Aorta (tissue), 5 donors: ENCODE results near the gene UBQLNL. TPM values are rescaled to one million over a fixed set of nuclear protein-coding genes. Genes with fewer than 3 reads are reported as not detected.

Experiments
- ATAC-seq: fragments of 200-7000 bp; cut with Tn5 transposase; one replicate; pipeline ENCODE4 v1.9.1; 2022; ENCODE audit warnings: moderate library complexity; ENCODE audit not compliant: low FRiP score
- DNase-seq, 2 donors: peaks; one replicate each; pipeline ENCODE4 v3.0.0-alpha.2; 2020
- H3K27ac ChIP-seq, 2 donors: one replicate each; pipeline ENCODE4 v1.5.1; 2013; ENCODE audit warnings: low read length in 2 of 2, mild to moderate bottlenecking in 2 of 2, moderate library complexity in 2 of 2, control low read depth in 1 of 2, inconsistent platforms in 1 of 2, low read depth in 1 of 2
- H3K27me3 ChIP-seq, 2 donors: one replicate each; pipeline ENCODE4 v1.6.1; 2013; ENCODE audit warnings: control low read depth in 1 of 2, low read length in 1 of 2, mild to moderate bottlenecking in 1 of 2, moderate library complexity in 1 of 2; ENCODE audit not compliant: insufficient read depth in 2 of 2, control insufficient read depth in 1 of 2
- H3K36me3 ChIP-seq, 2 donors: one replicate each; pipeline ENCODE4 v1.6.1; 2013; ENCODE audit warnings: control low read depth in 1 of 2, low read length in 1 of 2, mild to moderate bottlenecking in 1 of 2; ENCODE audit not compliant: insufficient read depth in 2 of 2, control insufficient read depth in 1 of 2
- H3K4me1 ChIP-seq, 2 donors: one replicate each; pipeline ENCODE4 v1.6.1; 2013; ENCODE audit warnings: low read length in 2 of 2, control low read depth in 1 of 2, mild to moderate bottlenecking in 1 of 2, moderate library complexity in 1 of 2; ENCODE audit not compliant: insufficient read depth in 2 of 2, control insufficient read depth in 1 of 2
- H3K4me3 ChIP-seq, 2 donors: one replicate each; pipeline ENCODE4 v1.5.1; 2013; ENCODE audit warnings: low read length in 2 of 2, control low read depth in 1 of 2, mild to moderate bottlenecking in 1 of 2
- H3K9me3 ChIP-seq: one replicate; pipeline ENCODE4 v1.6.1; 2013; ENCODE audit warnings: mild to moderate bottlenecking, low read length; ENCODE audit not compliant: control insufficient read depth
- WGBS, 2 donors: extraction: QIAGEN DNeasy Blood & Tissue Kit; methylation state at CpG; one replicate each; pipeline ENCODE4 v1.1.7; 2013; 5-methylcytosine and 5-hydroxymethylcytosine counted together
- intact Hi-C, 2 donors: fragments of 100-400 bp; cut with DNase I; formaldehyde crosslinking; loops; one replicate each; pipeline versions ENCODE4 v1.14.2 to v1.15.0; 2022
- long read RNA-seq, 2 donors: library from polyadenylated mRNA; unstranded; transcript quantifications; one replicate each; pipeline ENCODE4 v2.0.0, GENCODE V29; 2020 to 2021
- polyA plus RNA-seq, 2 donors: library from polyadenylated mRNA; stranded (reverse); fragments of 200-250 nt; gene quantifications; one replicate each; pipeline ENCODE4 v1.2.3, GENCODE V29; 2013
- total RNA-seq, 2 donors: library from RNA; stranded (reverse); fragmentation: NEBNext Ultra II Directional; extraction: Animal tissue kit (Norgen Biotek cat#: 25700); gene quantifications; one replicate each; pipeline ENCODE4 v1.2.1, GENCODE V29; 2021
- donor health status: healthy with polysubstance abuse.
- donor health status: Bipolar disorder and iron deficiency.
- donor health status: DM: no; HTN: no; CAD: no.
- donor health status: DM: no; HTN: no; CAD: no.
- donor health status: DM: yes; HTN: yes; CAD: no.

The UBQLNL gene, protein sequence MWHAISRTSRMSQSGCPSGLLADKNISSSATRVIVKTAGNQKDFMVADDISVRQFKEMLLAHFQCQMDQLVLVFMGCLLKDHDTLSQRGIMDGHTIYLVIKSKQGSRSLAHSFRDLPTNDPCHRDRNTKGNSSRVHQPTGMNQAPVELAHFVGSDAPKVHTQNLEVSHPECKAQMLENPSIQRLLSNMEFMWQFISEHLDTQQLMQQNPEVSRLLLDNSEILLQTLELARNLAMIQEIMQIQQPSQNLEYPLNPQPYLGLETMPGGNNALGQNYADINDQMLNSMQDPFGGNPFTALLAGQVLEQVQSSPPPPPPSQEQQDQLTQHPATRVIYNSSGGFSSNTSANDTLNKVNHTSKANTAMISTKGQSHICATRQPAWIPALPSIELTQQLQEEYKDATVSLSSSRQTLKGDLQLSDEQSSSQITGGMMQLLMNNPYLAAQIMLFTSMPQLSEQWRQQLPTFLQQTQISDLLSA
- total RNA-seq = 1 to 10 TPM in 1 of 2 donors, under 1 TPM in 1; 0.88 to 1.3 TPM
- 1 to 10 TPM in 1 of 2 donors, not detected in 1; 1.6 TPM for polyA plus RNA-seq
- long read RNA-seq, donor 1, partial matches to known transcripts = 0 of 1 reads
- long read RNA-seq, donor 1, other reads (novel, unspliced or antisense) = 0 of 1 reads
- long read RNA-seq, donor 2 = 0 reads

DNA sequence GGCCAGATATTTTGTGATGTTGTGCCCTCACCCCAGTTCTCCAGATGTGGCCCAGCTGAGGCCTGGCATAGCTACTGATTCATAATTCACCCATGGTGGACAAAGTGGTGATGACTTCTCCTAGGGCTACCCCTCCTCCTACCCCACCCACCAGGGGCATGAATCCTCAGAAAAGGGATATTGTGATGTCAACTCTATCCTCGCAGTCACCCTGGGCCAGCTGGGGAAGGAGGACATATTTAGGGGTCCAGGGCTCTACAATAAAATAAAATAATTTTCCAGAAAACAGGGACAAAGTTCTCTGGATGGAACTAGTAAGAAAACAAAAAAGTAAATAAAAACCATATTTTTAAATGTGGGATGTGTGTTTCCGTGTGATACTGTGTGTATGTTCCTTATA lies at the start of gene UBQLNL:
Gene UBQLNL (minus strand): TSS at position 101 of the 400 bp plus-strand sequence. CDS start 258 bp downstream, outside the sequence.
- Histone ChIP-seq H3K27ac (no peak within 1 kb of the TSS), H3K36me3 (no peaks in the 10 kb centered on the region), H3K27me3 (no peaks in the 10 kb centered on the region), H3K9me3 (no peaks in the 10 kb centered on the region), H3K4me1 (no peaks in the 10 kb centered on the region), H3K4me3 (no peak within 1 kb of the TSS)
- DNase-seq (no peak), ATAC-seq (no peak)
- intact Hi-C loops = no loop called here
- WGBS, 2 donors = 95 to 96% methylated on average over 2 of the region's 2 CpGs

DNA sequence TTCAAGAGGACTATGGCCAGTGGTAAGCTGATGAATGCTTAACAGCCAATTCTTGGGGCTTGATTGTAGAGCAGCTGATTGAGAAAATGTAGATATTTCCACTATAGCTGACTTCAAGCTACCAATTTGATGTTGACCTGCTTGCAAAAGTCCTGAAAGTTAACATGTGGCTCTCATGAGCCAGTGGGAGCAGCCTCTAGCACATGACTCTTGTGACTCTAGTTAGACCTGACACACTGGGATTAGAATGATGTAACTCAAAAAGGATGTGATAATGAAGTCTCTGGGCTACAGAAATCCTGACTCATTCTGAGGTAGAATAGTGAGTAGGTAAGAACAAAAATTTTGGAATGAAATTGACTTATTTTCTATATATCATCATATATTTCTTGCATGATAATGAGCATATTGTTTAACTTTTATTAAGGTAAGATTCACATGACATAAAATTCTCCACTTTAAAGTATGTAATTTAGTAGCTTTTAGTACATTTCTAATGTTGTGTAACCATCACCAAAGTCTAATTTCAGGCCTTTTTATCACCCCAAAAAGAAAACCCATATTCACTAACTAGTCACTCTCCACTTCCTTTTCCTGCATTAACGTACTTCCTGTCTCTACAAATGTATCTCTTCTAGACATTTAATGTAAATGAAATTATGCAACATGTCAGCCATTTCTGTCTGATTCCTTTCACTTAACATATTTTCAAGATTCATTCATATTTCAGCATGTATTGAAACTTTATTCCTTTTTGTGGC lies 47.9 kb upstream of the UBQLNL start:
- ATAC-seq = no peak
- WGBS, 2 donors = 90 to 93% methylated on average over 1 of the region's 1 CpG

DNA sequence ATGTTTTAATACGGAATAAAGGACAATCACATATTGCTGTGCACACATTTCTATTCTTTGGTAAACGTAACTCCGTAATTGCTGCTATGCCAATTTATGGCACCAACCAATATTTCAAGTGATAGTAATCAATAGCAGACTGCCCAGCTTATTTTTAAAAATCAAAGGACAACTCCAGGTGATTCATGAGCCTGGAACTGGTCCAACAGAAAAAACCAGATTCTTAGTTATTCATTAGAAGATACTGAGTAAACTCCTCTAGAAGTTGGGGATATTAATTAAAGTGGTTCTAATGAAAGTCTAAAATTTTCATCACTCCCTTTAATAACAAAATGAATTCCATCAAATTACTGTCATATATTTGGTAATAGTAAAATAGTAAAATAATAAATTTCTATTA lies 41.3 kb upstream of the UBQLNL start:
- H3K9me3 ChIP-seq = no peaks in the 10 kb centered on the region
- H3K27ac ChIP-seq = no peak overlapping the region
- intact Hi-C loops = no loop called here
- no peak overlapping the region for H3K4me3 ChIP-seq
- H3K4me1 ChIP-seq = no peaks in the 10 kb centered on the region
- ATAC-seq = no peak
- no peaks in the 10 kb centered on the region for H3K36me3 ChIP-seq
- DNase-seq = no peak
- peaks cover 0 to 1% of the 10 kb centered on the region in 2 donors for H3K27me3 ChIP-seq
- WGBS, 2 donors = 57 to 58% methylated on average over 3 of the region's 3 CpGs

More for the DNA sequence above, 47.9 kb upstream of the UBQLNL start:
- H3K4me1 ChIP-seq = no peaks in the 10 kb centered on the region
- no peak overlapping the region for H3K27ac ChIP-seq
- no peaks in the 10 kb centered on the region for H3K27me3 ChIP-seq
- no peak for DNase-seq
- intact Hi-C loops = no loop called here
- H3K9me3 ChIP-seq = no peaks in the 10 kb centered on the region
- no peaks in the 10 kb centered on the region for H3K36me3 ChIP-seq
- no peak overlapping the region for H3K4me3 ChIP-seq

DNA sequence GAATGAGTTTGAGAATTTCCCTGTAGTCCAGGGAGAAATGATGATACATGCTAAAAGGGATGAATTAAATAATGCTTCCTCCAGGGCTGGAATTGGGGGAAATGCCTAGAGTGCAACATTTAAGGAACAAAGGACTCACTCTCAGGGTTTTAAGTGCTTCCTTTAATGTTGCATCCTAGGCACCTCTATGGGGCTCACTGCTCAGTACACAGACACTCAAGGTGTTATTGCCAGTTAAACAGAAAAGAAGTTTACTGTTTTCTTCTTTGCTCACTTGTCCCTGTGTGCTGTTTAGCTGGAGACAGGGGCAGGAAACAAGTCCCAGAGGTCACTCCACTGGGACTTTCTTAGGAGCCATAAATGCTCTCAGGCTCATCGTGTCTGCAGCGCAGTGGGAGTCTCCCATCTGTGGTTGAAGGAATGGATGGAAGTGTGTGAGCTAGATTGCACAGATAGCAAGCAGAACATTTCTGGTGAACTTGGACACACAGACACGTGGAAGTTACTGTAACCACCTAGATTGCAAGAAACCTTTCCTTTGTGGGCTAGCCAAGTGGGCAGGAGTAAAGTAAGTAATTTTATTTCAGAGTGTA lies 40.2 kb upstream of the UBQLNL start:
- 61 to 68% methylated on average over 3 of the region's 3 CpGs for WGBS, 2 donors
- ATAC-seq (no peak), DNase-seq (no peak)
- no peak overlapping the region for H3K27ac ChIP-seq
- intact Hi-C loops = no loop called here
- no peak overlapping the region for H3K4me3 ChIP-seq
- no peaks in the 10 kb centered on the region for H3K36me3 ChIP-seq
- H3K27me3 ChIP-seq = peaks cover 0 to 1% of the 10 kb centered on the region in 2 donors
- H3K9me3 ChIP-seq = no peaks in the 10 kb centered on the region
- no peaks in the 10 kb centered on the region for H3K4me1 ChIP-seq

DNA sequence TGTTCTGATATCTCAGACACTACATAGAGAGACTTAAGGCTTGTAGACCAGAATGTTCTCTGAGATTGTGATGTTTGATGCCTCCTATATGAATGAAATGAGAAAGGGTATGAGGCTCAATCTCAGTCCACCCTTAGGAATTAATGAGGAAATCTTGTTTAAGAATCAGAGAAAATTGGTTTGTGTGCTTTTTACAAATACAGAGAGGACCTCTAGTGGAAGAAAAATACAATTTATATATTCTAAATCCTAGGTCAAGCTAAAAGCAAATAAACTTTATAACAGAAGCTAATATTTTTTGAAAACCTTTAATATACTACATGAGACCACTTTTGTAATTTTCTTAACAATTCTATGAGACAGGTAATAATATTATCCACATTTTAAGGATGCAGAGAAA lies 36.8 kb upstream of the UBQLNL start:
- Histone ChIP-seq H3K27ac (no peak overlapping the region), H3K9me3 (no peaks in the 10 kb centered on the region), H3K4me1 (no peaks in the 10 kb centered on the region), H3K4me3 (no peak overlapping the region), H3K36me3 (no peaks in the 10 kb centered on the region), H3K27me3 (peaks cover 0 to 1% of the 10 kb centered on the region in 2 donors)
- DNase-seq = no peak
- ATAC-seq = no peak
- intact Hi-C loops = no loop called here

DNA sequence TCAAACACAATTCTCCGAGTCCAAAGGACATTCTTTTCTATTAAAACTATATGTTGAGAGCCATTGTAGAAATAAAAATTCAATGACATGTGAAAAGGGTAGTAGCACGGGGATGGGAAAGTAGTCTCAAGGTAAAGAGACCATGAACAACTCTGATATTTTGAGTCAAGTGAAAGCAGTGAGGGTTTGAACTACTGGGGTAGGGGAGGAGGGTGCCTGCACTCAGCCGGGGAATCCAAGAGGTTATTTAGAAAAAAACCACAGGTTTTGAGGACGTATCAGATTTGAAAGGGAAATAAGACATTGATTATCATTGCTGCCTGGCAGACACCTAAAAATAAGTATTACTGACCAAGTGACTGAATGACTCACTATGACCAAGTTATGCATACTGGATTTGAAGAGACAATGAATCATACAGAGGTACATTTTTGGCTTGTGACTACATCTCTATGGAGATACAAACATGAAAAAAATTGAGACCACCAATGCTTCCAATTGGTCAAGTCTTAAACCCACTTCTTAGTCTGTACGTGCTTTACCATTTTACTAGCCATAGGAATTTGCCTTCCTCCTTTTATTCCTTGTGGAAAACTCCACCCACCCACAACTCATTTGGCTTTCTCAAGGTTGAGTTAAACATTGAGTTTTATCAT lies 34.1 kb upstream of the UBQLNL start:
- H3K36me3 ChIP-seq = no peaks in the 10 kb centered on the region
- WGBS, 2 donors = 68 to 71% methylated on average over 5 of the region's 5 CpGs
- no peaks in the 10 kb centered on the region for H3K9me3 ChIP-seq
- ATAC-seq (no peak), DNase-seq (no peak)
- H3K27ac ChIP-seq = no peak overlapping the region
- no peaks in the 10 kb centered on the region for H3K27me3 ChIP-seq
- no peak overlapping the region for H3K4me3 ChIP-seq
- no peaks in the 10 kb centered on the region for H3K4me1 ChIP-seq
- intact Hi-C loops = no loop called here

DNA sequence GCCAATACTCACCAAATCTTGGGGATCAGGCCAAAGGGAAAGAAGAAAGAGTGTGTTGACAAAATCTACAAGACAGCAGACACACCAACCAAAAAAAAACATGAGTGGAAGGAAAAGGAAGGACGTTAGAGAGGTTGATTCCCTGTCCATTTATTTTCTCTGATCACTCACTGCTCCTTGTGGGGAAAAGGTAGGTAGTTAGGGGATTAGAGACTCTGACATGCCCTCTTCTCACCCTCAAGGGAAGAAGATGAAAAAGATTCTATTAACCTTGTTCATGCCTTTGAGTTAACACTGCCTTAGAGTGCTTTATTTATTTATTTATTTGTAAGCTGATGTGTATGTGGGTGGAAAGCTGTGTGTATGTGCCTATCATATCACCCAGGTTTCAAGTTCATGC lies 31.9 kb upstream of the UBQLNL start, which contains the start of gene OR52H1:
Gene OR52H1 (minus strand): TSS at position 101 of the 400 bp plus-strand sequence. CDS start 3,035 bp downstream, outside the sequence.
- Histone ChIP-seq H3K27me3 (no peaks in the 10 kb centered on the region), H3K9me3 (no peaks in the 10 kb centered on the region), H3K27ac (no peak within 1 kb of the TSS), H3K4me3 (no peak within 1 kb of the TSS), H3K4me1 (no peaks in the 10 kb centered on the region), H3K36me3 (no peaks in the 10 kb centered on the region)
- intact Hi-C loops = no loop called here
- DNase-seq (no peak), ATAC-seq (no peak)
- WGBS, 2 donors = 50 to 52% methylated on average over 1 of the region's 1 CpG

DNA sequence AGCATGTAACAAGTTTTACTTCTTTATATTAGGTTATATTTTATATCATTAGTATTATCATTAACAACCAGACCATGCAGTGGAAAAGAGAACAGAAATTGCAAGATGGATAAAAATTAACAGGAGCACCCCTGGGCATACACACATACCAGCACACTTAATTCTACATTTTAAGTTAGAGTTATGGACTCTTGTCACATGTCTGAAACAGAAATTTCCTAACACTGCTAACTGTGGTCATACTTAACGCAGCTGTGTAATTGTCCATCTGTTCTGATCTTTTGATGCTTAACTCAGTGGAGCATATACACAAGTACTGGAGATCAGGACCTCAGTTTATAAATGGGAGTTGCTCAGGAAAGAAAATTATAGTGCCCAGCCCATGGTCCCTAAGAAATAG lies 31.5 kb upstream of the UBQLNL start:
- Histone ChIP-seq H3K36me3 (no peaks in the 10 kb centered on the region), H3K4me1 (no peaks in the 10 kb centered on the region), H3K9me3 (no peaks in the 10 kb centered on the region), H3K27me3 (no peaks in the 10 kb centered on the region), H3K4me3 (no peak overlapping the region), H3K27ac (no peak overlapping the region)
- no peak for DNase-seq
- no peak for ATAC-seq
- WGBS, 2 donors = 94 to 95% methylated on average over 1 of the region's 1 CpG
- intact Hi-C loops = no loop called here
